Bone marrow (tissue), 2 donors: ENCODE results near the gene HIVEP3.

Source experiments
- DNase-seq, 2 donors: peaks; one replicate each; lab custom pipeline; 2025; lab: John Stamatoyannopoulos, UW

Gene HIVEP3

DNA sequence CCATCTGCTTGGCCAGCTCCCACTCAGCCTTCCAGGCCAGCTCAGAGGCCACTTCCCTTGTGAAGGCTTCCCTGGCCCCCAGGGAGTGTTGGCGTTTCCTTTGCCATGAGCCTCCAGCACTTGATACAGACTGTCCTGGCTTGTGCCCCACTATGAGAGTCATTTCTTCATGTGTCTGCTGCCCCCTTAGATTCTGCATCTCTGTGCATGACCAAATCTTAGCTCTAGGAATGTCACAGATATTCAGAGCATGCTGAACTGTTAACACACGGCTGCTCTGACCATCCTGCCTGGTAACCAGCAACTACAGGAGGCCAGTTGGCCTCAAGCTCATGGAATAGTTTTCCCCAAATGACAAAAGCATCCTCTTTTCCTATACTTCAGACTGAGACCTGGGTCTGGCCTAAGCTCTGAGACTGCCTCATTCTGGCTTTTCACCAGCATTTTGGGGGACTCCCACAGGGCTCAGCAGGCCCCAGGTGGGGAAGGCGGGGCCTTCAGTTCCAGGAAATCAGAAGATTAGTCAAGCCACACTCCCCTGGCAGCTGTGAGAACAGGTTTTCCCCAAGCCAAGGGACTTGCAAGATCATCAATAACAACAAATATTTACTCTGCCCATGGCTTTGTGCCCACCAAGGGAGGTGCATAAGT, 251.6 kb downstream of the HIVEP3 start:
- DNase-seq: no peak

DNA sequence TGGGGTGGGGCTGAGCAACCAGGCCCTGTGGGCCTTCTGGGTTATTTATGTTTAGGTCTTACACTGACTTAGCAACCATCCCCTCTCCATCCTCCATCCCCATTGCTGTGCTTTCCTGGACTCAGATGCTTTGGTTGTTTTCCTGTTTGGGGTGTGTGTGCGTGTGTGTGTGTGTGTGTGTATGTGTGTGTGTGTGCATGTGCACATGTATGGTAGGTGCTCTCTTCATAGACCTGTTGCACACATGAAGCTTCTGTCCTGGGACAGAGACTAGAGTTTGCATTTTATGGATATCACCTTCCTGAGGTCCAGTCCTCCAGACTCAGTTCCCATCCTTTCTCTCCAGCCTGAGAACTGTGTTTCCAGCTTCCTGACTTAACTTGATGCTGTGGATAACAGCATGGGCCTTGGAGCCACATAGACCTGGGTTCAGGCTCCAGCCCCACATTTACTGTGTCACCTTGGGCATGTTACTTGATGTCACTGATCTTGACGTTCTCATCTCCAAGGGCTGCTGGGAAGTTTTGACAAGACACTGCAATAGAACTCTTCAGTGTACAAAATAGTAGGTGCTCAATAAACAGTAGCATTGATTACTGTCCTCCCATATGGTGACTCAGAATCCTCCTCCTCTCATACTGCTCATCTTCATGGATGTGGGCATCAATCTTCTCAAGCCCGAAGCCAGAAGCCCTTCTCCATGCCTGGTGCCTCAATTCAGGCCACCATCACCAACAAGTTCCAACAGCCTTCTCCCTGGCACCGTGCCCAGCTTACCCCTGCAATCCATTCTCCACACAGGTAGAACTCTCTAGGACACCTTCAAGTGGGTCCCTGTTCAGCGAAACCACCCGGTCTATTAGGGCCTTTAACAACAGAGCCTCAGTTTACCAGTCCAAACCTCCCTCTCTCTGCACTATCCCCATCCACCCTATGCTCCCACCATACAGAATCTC, 252.5 kb downstream of the HIVEP3 start:
- no peak for DNase-seq

- no peak for DNase-seq
Measured at GRCh38 chr1:41664861-41665640, 253.7 kb downstream of the HIVEP3 start.

DNA sequence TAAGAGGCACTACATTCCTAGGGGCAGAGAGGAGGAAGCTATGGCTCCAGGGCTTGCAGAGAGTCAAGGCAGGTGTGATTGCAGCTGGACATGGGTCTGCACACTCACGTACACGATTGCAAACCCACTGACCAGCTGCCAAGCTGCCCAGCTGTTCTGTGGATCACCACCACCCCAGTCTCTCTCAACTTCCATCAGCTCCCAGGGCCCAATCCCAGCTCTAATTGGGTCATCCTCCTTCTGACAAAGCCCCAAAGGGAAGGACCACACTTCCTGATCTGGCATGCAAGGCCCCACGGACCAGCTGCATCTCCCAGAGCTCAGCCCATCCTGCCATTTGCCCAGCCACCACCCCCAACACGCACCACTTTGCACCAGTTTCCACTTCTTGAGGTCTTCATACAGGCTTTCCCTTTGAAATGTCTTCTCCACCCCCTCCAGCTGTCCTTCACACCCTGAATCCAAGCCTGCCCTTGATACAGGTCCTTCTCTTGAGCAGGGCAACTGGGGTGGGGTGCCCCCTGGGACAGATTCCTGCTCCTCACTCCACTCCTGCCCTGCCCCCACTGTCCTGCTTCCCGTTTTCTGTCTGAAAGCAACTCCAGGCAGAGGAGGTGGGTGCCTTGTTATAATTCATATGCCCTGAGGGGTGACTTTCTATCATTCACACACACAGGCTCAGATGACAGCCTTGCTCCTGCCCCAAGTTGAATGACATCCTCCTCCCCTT, 254.9 kb downstream of the HIVEP3 start:
- DNase-seq: no peak

DNA sequence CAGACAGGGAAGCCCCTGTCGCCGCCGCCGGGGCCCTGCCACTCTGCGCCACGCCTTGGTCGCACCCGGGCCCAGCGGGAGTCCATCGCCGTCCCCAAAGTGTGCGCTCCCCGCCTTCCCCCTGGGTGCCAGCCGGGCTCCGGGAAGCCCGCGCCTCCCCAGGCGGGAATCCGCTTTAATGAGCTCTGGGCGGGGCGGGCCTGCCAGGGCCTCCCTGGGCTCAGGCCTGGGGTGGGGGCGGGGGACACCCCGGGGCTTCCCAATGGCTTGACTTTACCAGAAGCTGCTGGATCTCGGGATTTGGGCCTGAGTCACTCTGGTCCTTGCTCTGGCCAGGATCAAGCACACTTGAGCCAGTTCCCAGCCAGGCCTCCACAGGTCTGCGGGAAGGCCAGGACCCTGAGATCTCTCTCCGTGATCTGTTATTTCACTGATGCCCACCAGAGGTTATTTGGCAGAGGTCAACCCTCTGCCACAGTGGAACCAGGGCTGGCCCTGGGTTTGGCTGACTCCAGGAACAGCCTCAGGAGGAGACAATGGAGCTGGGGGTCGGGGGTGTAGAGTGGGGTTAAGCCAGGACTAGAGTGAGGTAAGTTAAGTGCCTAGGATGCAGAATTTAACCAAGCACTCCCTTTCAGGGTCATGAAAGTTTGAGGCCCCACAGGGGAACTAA, 255.8 kb downstream of the HIVEP3 start:
- DNase-seq: no peak

DNA sequence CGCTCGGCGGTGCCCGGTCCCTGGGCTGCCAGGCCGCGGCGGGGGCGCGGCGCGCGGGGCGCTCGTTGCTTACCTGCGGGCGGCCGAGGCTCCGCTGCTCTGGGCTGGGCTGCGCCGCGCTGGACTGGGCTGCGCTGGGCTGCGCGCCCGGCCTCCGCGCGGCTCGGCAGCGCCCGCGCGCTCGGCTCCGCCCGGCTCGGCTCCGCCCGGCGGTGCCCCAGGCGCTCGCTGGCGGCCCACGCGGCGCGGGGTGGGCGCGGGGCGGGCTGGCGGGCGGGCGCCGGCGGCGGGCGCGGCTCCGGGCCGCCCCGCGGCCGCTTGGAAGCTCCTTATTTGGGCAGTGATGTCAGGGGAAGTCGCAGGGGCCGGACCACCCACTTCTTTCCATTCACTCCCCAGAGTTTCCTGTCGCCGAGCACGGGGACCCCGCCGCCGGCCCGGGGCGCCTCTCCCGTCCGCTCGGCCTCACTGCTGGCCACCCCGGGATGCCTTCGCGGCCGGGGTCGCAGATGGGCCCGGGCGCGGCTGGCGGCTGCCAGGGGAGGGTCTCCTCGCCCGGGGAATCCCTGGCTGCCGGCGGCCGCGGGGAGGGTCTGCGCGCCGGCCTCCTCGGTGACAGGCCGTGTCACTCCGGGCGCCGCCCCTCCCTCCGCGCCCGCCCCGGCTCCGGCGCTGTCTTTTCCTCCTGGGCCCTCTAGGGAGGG, 256.5 kb downstream of the HIVEP3 start:
- DNase-seq: peak in 1 of 2 donors; percentile 48

- peak in 1 of 2 donors; percentile 15 for DNase-seq
Measured at GRCh38 chr1:41661428-41662060, 257.2 kb downstream of the HIVEP3 start.

DNA sequence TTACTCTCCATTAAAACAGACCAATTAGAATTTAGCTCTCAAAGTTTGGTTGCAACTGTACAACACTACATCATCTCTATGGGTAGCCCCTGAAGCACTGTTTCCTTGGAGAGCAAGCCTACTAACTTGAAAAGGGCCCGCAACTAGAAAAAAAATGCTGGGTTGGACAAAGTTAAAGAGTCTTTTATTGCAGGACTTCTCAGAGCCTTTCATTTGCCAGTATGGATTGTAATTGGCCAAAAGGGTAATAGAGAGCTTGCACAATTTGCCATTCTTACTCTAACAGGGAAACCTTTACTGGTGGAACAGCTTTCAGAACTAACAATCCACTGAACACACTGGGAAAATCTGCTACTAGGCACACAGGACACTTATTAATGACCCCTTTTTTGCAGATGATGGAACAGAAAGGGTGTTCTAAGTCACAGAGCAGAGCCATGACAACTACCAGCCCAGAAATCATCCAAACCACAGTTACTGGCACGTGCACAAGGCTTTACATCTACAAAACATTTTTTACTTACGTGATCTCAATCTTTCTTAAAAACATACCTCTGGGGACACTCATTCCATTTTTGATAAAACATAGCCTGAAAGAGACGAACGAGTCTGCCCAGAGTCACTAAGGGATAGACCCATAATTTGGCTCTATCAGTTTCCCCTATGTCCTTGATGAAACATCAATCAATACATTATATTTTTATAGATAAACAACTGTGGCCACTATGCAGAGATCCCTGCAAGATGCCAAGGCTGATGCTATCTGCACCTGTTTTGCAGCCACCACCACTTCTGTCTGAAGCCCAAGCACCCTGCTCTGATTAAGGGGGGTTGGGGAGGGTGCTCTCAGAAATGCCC, 257.9 kb downstream of the HIVEP3 start:
- DNase-seq: no peak

DNA sequence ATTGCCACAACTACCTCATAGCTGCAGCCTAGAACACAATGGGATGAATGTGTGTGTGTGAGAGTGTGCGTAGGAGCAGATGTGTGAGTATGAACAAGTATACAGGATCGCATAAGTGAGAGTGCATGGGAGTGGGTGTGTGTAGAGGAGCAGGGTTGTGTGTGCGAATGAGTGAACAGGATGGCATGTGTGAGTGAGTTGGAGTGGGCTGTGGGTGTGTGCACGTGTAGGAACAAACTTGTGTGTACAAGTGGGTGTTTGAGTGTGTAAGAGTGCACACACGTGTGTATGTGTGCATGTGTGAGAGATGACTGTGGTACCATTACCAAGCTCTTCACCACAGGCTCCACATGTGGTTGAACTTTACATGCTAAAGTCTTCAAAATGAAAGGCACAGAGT, 258.8 kb downstream of the HIVEP3 start:
- no peak for DNase-seq

- no peak for DNase-seq
Measured at GRCh38 chr1:41659159-41659495, 259.6 kb downstream of the HIVEP3 start.

- peak in 1 of 2 donors; percentile 72 for DNase-seq
Measured at GRCh38 chr1:41658431-41659158, 260.1 kb downstream of the HIVEP3 start.

DNA sequence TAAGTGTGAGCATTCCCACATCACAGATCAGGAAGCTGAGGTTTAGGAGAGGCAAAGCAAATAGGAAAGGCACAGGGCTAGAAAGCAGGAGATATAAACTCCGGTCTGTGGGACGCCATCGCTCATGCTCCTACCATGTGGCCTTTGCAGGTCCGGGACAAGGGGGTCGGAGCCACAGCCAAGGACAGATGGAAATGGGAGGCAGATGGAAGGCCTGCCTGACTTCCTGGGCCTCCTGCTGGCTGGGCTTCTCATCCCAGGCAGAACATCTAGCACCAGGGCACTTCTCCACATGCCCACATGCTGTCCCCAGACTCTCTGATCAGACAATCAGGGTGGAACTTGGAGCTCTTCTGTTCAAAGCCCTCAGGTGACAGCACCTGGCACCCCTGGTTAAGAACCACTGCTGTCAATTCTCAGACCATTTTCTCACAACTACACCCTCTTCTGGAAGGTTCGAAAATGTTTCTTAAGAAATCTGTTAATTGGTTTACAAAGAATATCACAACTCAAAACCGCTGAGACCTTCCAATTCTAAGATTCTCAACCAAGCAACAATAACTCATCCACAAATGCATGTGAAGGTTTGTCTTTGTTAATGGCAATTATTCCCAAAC, 260.9 kb downstream of the HIVEP3 start:
- DNase-seq: no peak

DNA sequence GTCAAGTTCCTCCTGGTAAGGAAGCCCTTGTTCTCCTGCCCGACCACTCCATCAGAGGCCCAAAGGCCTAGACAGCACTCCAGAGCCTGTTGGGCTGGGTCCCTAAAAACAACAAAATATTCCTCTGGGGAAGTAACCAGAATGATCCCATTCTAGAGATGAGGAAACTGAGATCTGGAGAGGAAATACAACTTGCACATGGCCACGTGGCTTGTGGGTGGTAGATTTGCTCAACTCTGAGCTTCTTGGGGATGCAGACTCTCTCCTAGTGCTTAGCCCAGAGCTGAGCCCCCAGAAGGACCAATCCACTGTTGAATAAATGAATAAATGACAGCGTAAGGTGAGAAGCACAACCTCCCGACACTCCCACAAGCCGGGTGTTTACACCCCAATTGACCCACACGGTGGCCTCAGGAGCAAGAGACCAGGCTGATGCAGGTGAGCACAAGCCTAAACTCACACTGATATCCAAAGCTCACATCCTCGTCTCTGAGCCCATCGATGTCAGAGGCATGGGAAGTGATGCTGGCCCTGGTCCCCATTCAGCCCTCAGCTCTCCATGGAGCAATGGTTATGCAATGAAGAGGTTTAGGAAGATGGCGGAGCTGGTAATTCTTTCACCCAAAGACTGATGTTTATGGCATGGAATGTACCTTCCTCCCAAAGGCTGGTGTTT, 261.8 kb downstream of the HIVEP3 start:
- no peak for DNase-seq

- no peak for DNase-seq
Measured at GRCh38 chr1:41656068-41656467, 262.7 kb downstream of the HIVEP3 start.

- DNase-seq: no peak
Measured at GRCh38 chr1:41655632-41656031, 263.1 kb downstream of the HIVEP3 start.

GRCh38 chr1:41653574-41653973, 265.1 kb downstream of the HIVEP3 start:
- no peak for DNase-seq
